HG02885 (cell line): ENCODE results near the gene FAM186B.

ENCODE experiments used
- ATAC-seq: cut with Tn5 transposase; IDR thresholded peaks from one replicate; pipeline ENCODE4 v1.9.1; 2021; ENCODE audit warnings: mild to moderate bottlenecking; ENCODE audit not compliant: unreplicated experiment, poor library complexity

FAM186B gene

GRCh38 chr12:49635656-49636055, 30.2 kb upstream of the FAM186B start:
- no peak for ATAC-seq

DNA sequence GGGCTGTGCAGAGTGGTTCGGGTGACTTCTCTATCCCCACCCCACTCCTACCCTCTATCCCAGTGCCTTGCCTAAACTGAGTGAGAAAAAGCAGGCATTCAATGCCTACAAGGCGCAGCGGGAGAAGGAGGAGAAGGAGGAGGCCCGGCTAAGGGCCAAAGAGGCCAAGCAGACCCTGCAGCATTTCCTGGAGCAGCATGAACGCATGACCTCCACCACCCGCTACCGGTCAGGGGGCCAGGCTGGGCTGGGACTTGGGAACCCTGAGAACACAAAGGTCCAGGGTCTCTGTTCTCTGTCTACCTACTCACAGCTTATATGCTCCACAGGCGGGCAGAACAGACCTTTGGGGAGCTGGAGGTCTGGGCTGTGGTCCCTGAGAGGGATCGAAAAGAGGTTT, 29.6 kb upstream of the FAM186B start:
- no peak for ATAC-seq

DNA sequence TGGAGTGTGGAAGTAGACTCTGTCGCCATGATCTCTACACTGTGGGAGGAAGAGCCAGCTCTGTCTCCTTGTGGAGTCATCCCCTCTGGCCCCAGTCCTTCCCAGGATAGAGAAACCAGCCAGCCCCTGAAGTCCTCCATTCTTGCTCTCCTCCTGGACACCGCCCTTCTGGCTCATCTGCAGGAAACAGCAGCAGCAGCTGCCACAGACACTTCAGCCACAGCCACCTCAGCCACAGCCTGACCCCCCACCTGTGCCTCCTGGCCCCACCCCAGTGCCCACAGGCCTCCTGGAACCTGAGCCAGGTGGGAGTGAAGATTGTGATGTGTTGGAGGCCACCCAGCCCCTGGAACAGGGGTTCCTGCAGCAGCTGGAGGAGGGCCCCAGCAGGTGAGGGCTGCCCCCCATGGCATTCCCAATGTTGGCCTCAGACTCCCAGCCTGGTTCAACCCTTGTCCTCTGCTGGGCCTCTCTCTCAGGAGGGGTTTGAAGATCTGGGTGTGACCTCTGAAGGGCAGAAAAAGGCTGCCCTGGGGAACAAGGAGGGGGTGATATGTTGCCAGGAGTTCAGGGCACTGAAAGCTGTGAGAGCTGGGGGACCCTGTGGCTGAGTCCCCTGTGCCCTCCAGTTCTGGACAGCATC, 28.4 kb upstream of the FAM186B start:
- no peak for ATAC-seq

DNA sequence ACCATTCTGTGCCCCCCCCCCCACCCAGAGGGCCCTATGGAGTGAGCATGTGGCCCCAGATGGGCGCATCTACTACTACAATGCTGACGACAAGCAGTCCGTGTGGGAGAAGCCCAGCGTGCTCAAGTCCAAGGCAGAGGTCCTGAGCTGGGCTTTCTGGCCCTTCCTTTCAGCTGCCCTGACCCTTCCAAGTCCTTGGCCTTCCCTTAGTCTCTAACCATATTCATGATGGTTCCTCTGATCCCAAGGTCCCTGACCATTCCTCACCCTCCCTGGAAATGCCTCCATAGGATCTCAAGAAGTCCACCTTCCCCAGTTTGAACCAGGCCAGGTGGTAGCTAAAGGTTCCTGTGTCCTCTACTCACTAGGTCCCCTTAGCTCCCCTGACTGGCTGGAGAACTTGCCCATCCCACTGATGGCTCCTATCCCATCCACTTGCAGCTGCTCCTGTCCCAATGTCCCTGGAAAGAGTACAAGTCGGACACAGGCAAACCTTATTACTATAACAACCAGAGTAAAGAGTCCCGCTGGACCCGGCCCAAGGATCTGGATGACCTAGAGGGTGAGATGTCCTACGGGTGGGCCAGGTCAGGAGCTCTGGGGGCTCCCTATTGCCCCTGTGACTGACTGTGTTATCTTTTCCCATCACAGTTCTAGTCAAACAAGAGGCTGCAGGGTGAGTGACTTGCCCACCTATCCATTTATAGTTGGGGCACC, 27.7 kb upstream of the FAM186B start:
- no peak for ATAC-seq

DNA sequence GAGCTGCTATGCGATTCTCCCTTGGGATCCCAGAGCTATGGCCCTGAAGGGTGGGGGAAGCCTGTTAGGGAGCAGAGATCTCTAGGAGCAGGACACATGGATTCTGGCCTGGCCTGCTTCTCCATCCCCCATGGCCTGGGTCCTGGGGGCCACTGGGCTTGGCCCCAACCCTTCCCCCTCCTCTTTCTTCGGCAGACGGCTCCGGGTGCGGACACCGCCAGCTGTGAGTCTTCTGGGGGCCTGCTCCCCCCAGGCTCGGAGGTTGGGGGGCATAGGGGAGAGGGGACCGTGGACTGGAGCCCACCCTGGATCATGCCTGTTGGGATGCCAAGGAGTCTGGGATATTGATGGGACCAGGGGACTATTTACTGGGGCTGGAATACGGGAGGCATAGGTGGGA, 27.0 kb upstream of the FAM186B start:
- ATAC-seq, result no peak

GRCh38 chr12:49631336-49631907, 26.0 kb upstream of the FAM186B start:
- no peak for ATAC-seq

DNA sequence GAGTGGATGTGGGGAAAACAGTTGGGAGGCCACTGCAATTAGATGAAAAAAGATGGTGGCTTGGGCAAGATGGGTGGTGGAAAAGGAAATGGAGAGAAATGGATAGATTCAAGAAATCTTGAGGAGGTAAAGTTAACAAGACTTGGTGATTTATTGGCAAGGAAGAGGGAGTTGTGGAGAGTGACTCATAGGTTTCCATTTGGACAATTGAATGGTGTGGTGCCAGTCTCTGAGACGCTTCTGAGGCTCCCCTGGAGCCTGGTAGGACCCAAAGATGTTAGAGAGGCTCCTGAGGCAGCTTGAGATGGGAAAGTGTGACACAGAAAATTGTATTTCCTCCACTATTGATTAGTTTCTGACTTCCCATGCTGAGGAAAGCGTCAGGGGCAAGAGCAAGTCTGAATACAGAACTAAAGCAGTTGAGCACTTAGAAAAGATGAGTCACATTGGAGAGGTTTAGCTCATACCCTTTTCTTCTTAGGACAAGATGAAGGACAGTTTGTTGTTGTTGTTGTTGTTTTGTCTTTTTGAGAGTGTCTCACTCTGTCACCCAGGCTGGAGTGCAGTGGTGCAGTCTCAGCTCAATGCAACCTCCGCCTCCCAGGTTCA, 22.4 kb upstream of the FAM186B start:
- ATAC-seq, result no peak

DNA sequence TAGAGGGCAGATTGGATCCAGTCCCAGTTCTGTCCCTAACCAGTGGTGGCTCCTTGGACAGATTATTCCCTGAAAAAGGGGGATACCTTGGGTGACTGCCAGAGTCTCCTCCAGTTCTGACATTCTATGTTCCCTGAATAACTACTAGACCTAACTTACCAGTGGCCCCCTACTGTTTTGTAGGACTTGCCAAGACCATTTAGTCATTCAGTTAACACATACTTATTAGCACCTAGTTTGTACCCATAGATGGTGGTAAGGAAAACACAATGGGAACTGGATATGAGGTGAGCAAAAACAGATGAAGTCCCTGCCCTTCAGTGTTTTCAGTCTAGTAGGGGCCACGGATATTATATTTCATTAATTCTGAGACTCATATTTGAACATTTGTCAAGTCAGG, 21.4 kb upstream of the FAM186B start:
- no peak for ATAC-seq

DNA sequence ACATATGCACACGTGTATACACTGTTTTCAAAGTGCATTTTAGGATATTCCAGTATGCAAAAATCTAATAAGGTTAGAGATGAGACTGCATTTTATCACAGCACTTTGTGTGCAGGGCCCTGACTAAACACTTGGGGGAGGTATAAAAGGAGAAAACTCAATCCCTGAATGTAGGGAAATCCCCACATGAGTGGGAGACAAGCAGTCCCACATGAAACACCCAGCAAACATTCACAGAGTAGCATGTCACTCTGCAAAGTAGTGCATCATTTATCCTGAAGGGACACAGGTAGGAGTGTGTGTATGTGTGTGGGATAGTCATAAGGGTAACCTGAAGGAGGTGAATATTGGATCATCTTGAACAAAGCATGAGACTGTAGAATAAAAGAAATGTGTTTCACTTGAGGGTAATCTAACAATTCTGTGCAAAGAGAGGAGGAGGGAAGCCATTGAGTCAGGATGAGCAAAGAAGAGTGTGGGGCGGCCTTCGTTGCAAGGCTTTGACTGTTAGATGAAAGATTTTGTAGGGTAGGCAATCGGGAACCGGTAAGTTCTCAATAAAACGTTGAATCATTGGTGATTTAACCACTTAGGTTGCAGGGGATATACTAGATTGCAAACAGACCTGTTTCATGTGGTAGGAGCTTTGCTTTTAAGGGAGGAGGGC, 20.9 kb upstream of the FAM186B start:
- ATAC-seq, result no peak

DNA sequence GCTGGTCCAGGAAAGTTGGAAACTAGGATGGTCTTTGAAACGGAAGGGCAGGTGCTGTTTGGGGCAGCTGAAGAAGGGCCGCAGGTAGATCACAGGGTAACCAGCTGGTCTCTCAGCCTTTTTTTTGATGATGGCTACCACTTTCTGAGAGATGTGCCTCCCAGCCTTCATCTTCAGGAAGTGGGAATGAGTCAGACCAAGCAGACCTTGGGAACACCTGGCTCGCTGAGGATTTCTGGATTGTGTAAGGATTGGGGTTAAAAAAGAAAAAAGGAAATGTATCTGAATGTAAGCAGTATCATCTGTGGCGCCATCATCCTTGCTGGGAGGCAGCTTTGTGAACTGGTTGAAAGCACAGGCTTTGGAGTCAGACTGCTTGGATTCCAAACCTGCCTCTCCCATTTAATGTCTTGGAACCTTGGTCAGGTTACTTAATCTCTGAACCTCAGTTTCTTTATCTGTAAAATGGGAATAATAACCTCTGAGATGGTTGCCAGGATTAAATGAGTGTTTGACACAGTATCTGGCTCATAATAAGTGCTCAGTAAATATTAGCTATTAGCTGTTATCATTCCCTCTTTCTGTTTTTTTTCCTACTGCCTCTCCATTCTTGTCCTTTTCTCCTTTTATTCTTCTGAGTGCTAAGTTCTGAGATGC, 19.6 kb upstream of the FAM186B start:
- ATAC-seq, result no peak

DNA sequence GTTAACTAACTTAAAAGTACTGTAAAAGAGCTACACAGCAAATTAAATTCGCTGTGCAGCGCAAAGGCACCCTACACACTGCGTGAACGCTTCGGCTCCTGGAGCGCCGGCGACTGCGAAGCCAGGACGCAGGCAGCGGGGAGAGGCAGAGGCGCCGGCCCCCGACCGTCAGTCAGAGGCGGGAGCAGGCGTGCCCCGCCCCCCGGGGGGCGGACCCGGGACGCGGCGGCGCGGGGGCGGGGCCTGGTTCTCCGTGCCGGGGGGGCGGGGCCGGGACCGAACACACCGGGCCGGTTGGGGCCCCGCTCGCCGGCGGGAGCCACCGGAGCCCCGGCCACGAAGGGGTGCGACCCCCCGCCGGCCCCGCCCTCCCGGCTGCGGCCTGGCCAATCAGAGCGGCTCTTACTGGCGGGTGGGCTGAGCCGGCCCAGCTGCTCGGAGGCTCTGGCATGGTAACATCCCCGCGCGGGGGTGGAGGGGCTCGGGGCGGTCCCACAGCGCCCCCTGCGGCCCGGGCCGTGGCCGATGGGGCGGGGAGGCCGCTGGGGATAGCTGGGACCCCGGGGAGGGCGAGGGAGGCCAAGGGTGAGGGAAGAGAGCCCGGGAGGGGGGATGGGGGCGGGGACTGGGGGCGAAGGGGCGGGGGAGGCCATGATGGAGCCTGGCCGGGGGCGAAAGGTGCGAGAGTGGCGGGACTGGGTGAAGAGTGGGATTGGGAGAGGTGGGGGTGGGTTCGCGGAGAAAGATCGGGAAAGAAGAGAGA, 17.9 kb upstream of the FAM186B start, which contains the start of gene PRPF40B:
PRPF40B (plus strand) TSS at position 420 of the 763 bp plus-strand sequence; CDS start at position 450, 30 bp downstream.
- ATAC-seq, result peak; percentile 79

GRCh38 chr12:49622501-49623141, 17.2 kb upstream of the FAM186B start:
- ATAC-seq, result peak; percentile 26

GRCh38 chr12:49621651-49622500, 16.4 kb upstream of the FAM186B start:
- no peak for ATAC-seq

GRCh38 chr12:49619286-49619685, 13.8 kb upstream of the FAM186B start:
- no peak for ATAC-seq

DNA sequence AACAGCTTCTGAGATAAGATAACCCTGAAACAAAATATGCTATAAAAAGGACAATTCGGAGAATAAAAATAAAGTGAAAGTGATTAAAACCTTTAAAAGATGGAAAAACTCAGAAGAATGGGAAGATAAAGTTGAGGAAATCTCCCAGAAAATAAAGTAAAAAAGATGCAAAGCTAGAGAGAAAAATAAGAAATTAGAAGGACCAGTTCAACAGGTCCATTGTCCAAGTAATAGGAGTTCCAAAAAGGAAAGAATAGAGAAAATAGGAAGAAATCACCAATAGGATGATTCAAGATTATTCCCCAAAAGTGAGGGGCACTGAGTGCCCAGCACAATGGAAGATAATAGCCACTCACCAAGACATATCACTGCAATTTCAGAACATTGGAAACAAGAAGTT, 13.1 kb upstream of the FAM186B start:
- ATAC-seq, result no peak

- no peak for ATAC-seq
Measured at GRCh38 chr12:49616533-49617219, 11.2 kb upstream of the FAM186B start.

GRCh38 chr12:49615725-49616124, 10.3 kb upstream of the FAM186B start:
- ATAC-seq, result no peak

GRCh38 chr12:49612210-49612609, 6.8 kb upstream of the FAM186B start:
- no peak for ATAC-seq
